Measurements from ENCODE around the gene PNPLA6.

DNA sequence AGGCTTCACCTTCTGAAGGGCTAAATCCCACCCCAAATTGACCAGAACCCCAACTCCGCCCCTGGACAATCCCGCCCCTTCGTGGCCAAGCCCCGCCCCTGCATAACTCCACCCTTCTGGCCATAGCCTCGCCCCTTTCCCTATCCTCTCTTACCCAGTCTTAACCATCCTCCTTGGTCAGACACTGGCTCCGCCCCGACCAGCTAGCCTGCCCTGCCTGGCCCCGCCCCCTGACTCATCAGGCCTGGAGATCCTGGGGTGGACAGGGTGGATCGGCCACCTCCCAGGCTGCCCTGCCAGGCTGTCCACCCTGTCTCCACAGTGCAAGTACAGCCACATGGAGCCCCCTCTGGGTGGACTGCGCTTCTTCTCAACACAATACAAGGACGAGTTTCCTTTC, 27.6 kb upstream of the PNPLA6 start:
- TF ChIP-seq CTCF (IDR thresholded peaks at IDR 0.05) (no peak), POLR2A (IDR thresholded peaks at IDR 0.05) (no peak)
